Osteoblast (primary cell): ENCODE data around the gene ECI2. TPM values are rescaled to one million over a fixed set of nuclear protein-coding genes. Genes with fewer than 3 reads are reported as not detected.

Source experiments
- DNase-seq: peaks from one replicate; pipeline ENCODE4 v3.0.0; 2011; ENCODE audit warnings: low spot score, mixed read lengths; ENCODE audit not compliant: insufficient read length; ENCODE audit errors: missing footprints
- H2AFZ ChIP-seq: 2 replicates; pipeline ENCODE4 v1.6.0; 2011; ENCODE audit warnings: mild to moderate bottlenecking, low read length
- H3K27ac ChIP-seq: 2 replicates; pipeline ENCODE4 v1.5.1; 2011; ENCODE audit warnings: mild to moderate bottlenecking, low read depth, low read length, moderate library complexity
- H3K27me3 ChIP-seq: 2 replicates; pipeline ENCODE4 v1.6.0; 2012; ENCODE audit warnings: mild to moderate bottlenecking, control low read depth, inconsistent platforms, low read length, moderate library complexity; ENCODE audit not compliant: insufficient read depth
- H3K36me3 ChIP-seq: 2 replicates; pipeline ENCODE4 v1.5.1; 2011; ENCODE audit warnings: mild to moderate bottlenecking, low read length, control low read depth, moderate library complexity; ENCODE audit not compliant: insufficient read depth
- H3K4me1 ChIP-seq: 2 replicates; pipeline ENCODE4 v1.5.1; 2011; ENCODE audit warnings: mild to moderate bottlenecking, low read length, control low read depth, moderate library complexity; ENCODE audit not compliant: insufficient read depth
- H3K4me2 ChIP-seq: 2 replicates; pipeline ENCODE4 v1.6.0; 2011; ENCODE audit warnings: mild to moderate bottlenecking, low read length; ENCODE audit not compliant: insufficient read depth
- H3K4me3 ChIP-seq: fragments of 200-600 bp; sonication (generic); 3 replicates; pipeline ENCODE4 v1.5.1; 2012; ENCODE audit warnings: mild to moderate bottlenecking, low read length, inconsistent platforms; ENCODE audit not compliant: insufficient read depth
- H3K79me2 ChIP-seq: 2 replicates; pipeline ENCODE4 v1.6.0; 2012; ENCODE audit warnings: mild to moderate bottlenecking, low read length, control low read depth, inconsistent platforms; ENCODE audit not compliant: insufficient read depth
- H3K9me3 ChIP-seq: 2 replicates; pipeline ENCODE4 v1.5.1; 2011; ENCODE audit warnings: low read depth, low read length, control low read depth
- H4K20me1 ChIP-seq: 2 replicates; pipeline ENCODE4 v1.6.0; 2012; ENCODE audit warnings: mild to moderate bottlenecking, low read length, control low read depth; ENCODE audit not compliant: insufficient read depth
- CTCF ChIP-seq: IDR thresholded peaks from 2 replicates; pipeline ENCODE4 v1.5.1; 2011; ENCODE audit warnings: mild to moderate bottlenecking, low read depth, low read length, moderate library complexity; ENCODE audit errors: extremely low read depth
- total RNA-seq: library from RNA; depleted of rRNA; stranded (reverse); fragments of >200 nt; gene quantifications from 2 replicates; pipeline ENCODE4 v1.2.3, GENCODE V29; 2012

Gene ECI2
- total RNA-seq, 1 donor: 76.0 TPM

DNA sequence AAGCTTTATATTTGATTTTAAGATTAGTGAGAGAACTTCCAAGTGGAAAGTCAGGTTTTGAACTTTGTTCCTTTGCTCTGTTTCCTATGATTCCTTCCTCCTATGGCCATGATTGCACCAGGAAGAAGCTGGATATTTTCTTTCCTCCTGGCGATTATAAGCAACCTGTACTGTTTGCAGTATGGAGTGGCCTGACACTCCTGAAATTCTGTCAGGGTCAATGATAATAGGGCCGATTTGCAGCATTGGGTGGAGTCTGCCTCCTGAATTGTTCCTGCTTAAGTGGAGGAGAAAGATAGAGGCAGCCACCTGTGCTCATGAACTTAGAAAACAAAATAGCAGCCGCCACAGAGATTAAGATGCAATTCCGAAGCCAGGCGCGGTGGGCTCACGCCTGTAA, 46.7 kb downstream of the ECI2 start:
- Histone ChIP-seq H3K27me3 (no peaks in the 10 kb centered on the region), H3K36me3 (no peaks in the 10 kb centered on the region), H2AFZ (no peak overlapping the region), H3K4me2 (no peak overlapping the region), H3K4me3 (no peak overlapping the region), H3K4me1 (no peaks in the 10 kb centered on the region), H3K79me2 (no peaks in the 10 kb centered on the region), H3K9me3 (no peaks in the 10 kb centered on the region), H4K20me1 (no peaks in the 10 kb centered on the region), H3K27ac (no peak overlapping the region)
- TF ChIP-seq CTCF: no peak
- no peak for DNase-seq

DNA sequence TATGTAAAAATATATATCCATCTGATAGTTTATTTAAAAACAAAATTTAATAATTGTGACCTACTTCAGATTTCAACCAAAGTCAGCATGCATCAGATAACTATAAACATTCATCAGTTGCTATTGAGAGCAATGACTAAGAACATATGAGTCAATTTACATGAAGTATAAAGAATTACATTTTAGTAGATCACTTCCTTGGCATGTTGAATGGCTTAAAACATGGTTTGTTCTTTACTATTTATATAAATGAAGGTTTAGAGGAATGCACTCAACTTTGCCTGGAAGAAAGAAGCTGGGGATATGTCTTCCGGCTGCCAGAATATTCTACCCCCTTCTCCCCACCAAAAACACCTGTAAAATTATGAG, 50.1 kb downstream of the ECI2 start:
- H3K9me3 ChIP-seq: no peaks in the 10 kb centered on the region
- no peaks in the 10 kb centered on the region for H4K20me1 ChIP-seq
- H3K27ac ChIP-seq: no peak overlapping the region
- H3K4me3 ChIP-seq: no peak overlapping the region
- no peaks in the 10 kb centered on the region for H3K27me3 ChIP-seq
- peak; percentile 86 for DNase-seq
- TF ChIP-seq CTCF: no peak
- no peak overlapping the region for H2AFZ ChIP-seq
- H3K4me1 ChIP-seq: no peaks in the 10 kb centered on the region
- no peaks in the 10 kb centered on the region for H3K36me3 ChIP-seq
- H3K4me2 ChIP-seq: no peak overlapping the region
- no peaks in the 10 kb centered on the region for H3K79me2 ChIP-seq

DNA sequence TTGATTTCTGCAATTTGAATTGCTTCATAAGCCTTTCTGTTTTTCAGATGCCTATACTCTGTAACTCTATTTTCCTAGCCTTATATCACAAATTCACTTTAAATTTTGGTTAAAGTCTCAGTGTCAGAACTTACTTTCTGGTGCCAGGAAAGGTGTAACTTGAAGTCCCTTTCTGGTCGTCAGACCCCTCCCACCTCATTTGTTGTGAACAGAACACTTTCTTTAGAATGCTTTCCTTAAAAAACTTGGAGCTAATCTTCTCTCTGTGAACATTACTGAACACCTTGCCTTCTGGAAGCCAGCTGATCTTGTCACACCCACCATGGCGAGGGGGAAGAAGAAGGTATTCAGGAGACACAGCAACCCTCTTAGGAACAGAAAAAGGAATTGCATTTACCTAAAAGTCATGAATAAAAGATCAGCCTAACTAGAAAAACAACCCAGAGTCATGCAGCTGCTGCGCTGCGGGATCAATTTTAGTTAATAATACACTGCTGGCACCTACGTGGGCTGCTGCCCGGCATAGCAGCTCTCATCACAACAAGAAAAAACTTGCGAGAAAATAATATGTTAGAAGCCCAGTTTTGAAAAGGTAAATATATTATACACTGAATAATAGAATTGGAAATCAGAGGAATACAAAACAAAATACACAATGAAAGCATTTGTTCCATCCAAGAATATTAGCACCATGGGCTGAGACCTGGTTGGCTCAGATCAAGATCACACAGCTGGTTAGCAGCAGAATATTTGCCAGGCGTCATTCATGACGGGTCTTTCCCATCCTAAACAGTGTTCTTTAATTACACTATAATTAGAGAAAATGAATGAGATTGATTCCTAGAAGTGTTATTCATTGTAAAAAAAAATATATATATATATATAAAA, 50.7 kb downstream of the ECI2 start:
- no peaks in the 10 kb centered on the region for H4K20me1 ChIP-seq
- no peak overlapping the region for H3K4me3 ChIP-seq
- TF ChIP-seq CTCF: no peak
- no peaks in the 10 kb centered on the region for H3K27me3 ChIP-seq
- H3K4me2 ChIP-seq: no peak overlapping the region
- no peaks in the 10 kb centered on the region for H3K4me1 ChIP-seq
- DNase-seq: no peak
- no peaks in the 10 kb centered on the region for H3K79me2 ChIP-seq
- no peak overlapping the region for H2AFZ ChIP-seq
- H3K27ac ChIP-seq: no peak overlapping the region
- no peaks in the 10 kb centered on the region for H3K9me3 ChIP-seq
- no peaks in the 10 kb centered on the region for H3K36me3 ChIP-seq

GRCh38 chr6:4078691-4079471, 56.5 kb downstream of the ECI2 start, which contains the start of gene FAM217A:
FAM217A (minus strand) TSS chr6:4079137; CDS start chr6:4077414, 1,723 bp downstream.
- H3K36me3 ChIP-seq: no peaks in the 10 kb centered on the region
- no peak for TF ChIP-seq CTCF
- no peak within 1 kb of the TSS for H3K27ac ChIP-seq
- no peaks in the 10 kb centered on the region for H3K27me3 ChIP-seq
- no peaks in the 10 kb centered on the region for H3K9me3 ChIP-seq
- no peak within 1 kb of the TSS for H3K4me3 ChIP-seq
- H4K20me1 ChIP-seq: no peaks in the 10 kb centered on the region
- H3K4me2 ChIP-seq: no peak within 1 kb of the TSS
- DNase-seq: no peak
- H2AFZ ChIP-seq: no peak within 1 kb of the TSS
- no peaks in the 10 kb centered on the region for H3K79me2 ChIP-seq
- H3K4me1 ChIP-seq: no peaks in the 10 kb centered on the region
